Peyer's patch (tissue), 4 donors: ENCODE measurements around the gene DPCD. TPM values are rescaled to one million over a fixed set of nuclear protein-coding genes. Genes with fewer than 3 reads are reported as not detected.

ENCODE experiments used
- DNase-seq, 3 donors: peaks; one replicate each; pipeline ENCODE4 v3.0.0-alpha.2; 2017 to 2019
- H3K27ac ChIP-seq, 4 donors: fragments of 200-600 bp; sonication (generic); one replicate each; pipeline ENCODE4 v1.5.1; 2016 to 2019
- H3K27me3 ChIP-seq, 2 donors: fragments of 200-600 bp; sonication (generic); one replicate each; pipeline ENCODE4 v1.5.1; 2019
- H3K36me3 ChIP-seq, 3 donors: fragments of 200-600 bp; sonication (generic); one replicate each; pipeline ENCODE4 v1.5.1; 2016 to 2019
- H3K4me1 ChIP-seq, 4 donors: fragments of 200-600 bp; sonication (generic); one replicate each; pipeline ENCODE4 v1.5.1; 2016 to 2019
- H3K4me3 ChIP-seq, 4 donors: fragments of 200-600 bp; sonication (generic); 1 replicate in 3 of 4; 2 replicates in 1 of 4; pipeline ENCODE4 v1.5.1; 2016 to 2019; ENCODE audit warnings: mild to moderate bottlenecking in 1 of 4
- H3K9me3 ChIP-seq, 4 donors: fragments of 200-600 bp; sonication (generic); one replicate each; pipeline ENCODE4 v1.5.1; 2016 to 2019; ENCODE audit warnings: mild to moderate bottlenecking in 1 of 4
- POLR2A ChIP-seq, 2 donors: fragments of 450-650 bp; IDR thresholded peaks; one replicate each; pipeline ENCODE4 v1.5.1; 2017; ENCODE audit warnings: antibody characterized with exemption in 2 of 2, mild to moderate bottlenecking in 2 of 2, moderate library complexity in 2 of 2
- small RNA-seq, 2 donors: library from RNA; depleted of rRNA; stranded (forward); fragments of <200 nt; gene quantifications; one replicate each; pipeline ENCODE3, GENCODE V24; 2016
- total RNA-seq, 4 donors: library from RNA; depleted of rRNA; stranded (reverse); fragments of >200 nt; gene quantifications; one replicate each; pipeline ENCODE4 v1.1.0, GENCODE V29; 2016
- TF ChIP-seq, protein P1 (sequence below), 6 experiments: fragments of 450-650 bp in 4 of 6; fragments of 200-600 bp in 2 of 6; sonication (generic) in 1 of 6; IDR thresholded peaks; one replicate each; pipeline ENCODE4 v1.5.1; 2017 to 2019; ENCODE audit warnings: antibody characterized with exemption in 6 of 6, mild to moderate bottlenecking in 3 of 6, moderate library complexity in 1 of 6

DPCD gene
- total RNA-seq, 4 donors from 2014 or later, result 2.3 to 14.0 (median 8.5) TPM

DNA sequence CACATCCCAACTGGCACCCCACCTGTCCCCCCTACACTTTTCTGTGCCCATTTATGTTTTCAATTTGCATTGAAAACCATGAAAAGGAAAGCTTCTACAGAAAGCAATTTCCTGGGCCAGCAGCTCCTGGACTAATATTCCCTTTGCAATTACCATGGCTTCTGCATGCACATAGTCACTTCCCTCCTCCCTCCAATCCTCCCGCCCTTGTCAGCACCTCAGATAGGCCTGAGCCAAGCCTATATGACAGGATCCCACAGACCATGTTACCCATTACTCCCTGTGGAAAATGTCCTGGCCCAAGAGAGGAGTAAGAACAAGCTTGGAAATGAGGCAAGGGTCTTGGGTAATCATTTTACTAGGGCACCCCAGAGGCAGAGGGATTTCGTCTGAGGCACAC is 68.8 kb downstream of the DPCD start:
- H3K4me1 ChIP-seq, result no peaks in the 10 kb centered on the region
- H3K27ac ChIP-seq, result no peak overlapping the region
- no peaks in the 10 kb centered on the region for H3K9me3 ChIP-seq
- H3K27me3 ChIP-seq, result no peaks in the 10 kb centered on the region
- TF ChIP-seq, protein P1, sequence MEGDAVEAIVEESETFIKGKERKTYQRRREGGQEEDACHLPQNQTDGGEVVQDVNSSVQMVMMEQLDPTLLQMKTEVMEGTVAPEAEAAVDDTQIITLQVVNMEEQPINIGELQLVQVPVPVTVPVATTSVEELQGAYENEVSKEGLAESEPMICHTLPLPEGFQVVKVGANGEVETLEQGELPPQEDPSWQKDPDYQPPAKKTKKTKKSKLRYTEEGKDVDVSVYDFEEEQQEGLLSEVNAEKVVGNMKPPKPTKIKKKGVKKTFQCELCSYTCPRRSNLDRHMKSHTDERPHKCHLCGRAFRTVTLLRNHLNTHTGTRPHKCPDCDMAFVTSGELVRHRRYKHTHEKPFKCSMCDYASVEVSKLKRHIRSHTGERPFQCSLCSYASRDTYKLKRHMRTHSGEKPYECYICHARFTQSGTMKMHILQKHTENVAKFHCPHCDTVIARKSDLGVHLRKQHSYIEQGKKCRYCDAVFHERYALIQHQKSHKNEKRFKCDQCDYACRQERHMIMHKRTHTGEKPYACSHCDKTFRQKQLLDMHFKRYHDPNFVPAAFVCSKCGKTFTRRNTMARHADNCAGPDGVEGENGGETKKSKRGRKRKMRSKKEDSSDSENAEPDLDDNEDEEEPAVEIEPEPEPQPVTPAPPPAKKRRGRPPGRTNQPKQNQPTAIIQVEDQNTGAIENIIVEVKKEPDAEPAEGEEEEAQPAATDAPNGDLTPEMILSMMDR (IDR thresholded peaks at IDR 0.05), result no peak
- no peak for TF ChIP-seq POLR2A (IDR thresholded peaks at IDR 0.05)
- no peak overlapping the region for H3K4me3 ChIP-seq
- peaks cover 0 to 68% (median 0%) of the 10 kb centered on the region in 3 donors for H3K36me3 ChIP-seq
- no peak for DNase-seq

DNA sequence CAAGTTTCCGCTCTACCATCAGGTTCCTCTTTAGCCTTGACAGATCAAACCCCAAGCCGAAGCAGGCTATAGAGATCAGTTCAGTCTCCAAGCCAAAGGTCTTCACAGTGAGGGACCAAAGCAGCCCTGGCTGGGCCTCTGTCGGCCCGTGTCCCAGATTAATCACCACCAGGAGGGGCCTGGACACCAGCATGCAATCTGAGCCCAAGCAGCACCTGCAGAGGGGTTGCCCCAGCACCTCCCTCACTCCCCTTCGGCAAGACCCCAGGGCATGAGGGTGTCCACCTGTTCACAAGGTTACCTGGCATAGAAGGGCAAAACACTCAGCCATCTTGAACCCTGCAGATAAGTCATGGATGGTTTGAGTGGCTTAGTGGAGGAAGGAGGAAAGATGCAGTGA is 70.9 kb downstream of the DPCD start:
- no peak for TF ChIP-seq POLR2A (IDR thresholded peaks at IDR 0.05)
- TF ChIP-seq, protein P1 (IDR thresholded peaks at IDR 0.05), result no peak
- no peaks in the 10 kb centered on the region for H3K4me1 ChIP-seq
- H3K36me3 ChIP-seq, result peaks cover 0 to 76% (median 0%) of the 10 kb centered on the region in 3 donors
- no peak overlapping the region for H3K4me3 ChIP-seq
- no peaks in the 10 kb centered on the region for H3K9me3 ChIP-seq
- no peak overlapping the region for H3K27ac ChIP-seq
- H3K27me3 ChIP-seq, result no peaks in the 10 kb centered on the region
- no peak for DNase-seq

Small RNA genes lying within 50 kb of the gene (small RNA-seq; reads per million reads assigned to genes)
- gene MIR3158-1 (0 reads per million in 2 donors), gene RNU6-1165P (0 reads per million in 2 donors)

Other genes starting within 250 kb of the DPCD start
- 10 to 100 TPM; 11.9 to 19.0 (median 12.2) TPM for gene BTRC, start 234.2 kb upstream of the DPCD start, total RNA-seq
- 10 to 100 TPM; 26.1 to 55.3 (median 41.2) TPM for gene POLL, start 64 bp upstream of the DPCD start, total RNA-seq
- gene FBXW4, start 106.8 kb downstream of the DPCD start, total RNA-seq, result 100 to 1,000 TPM in 1 of 4 donors, 10 to 100 TPM in 3; 28.0 to 106 (median 58.1) TPM
- gene FGF8, start 187.8 kb downstream of the DPCD start, total RNA-seq, result not detected
- gene NPM3, start 195.1 kb downstream of the DPCD start, total RNA-seq, result 10 to 100 TPM in 2 of 4 donors, 1 to 10 TPM in 2; 7.7 to 25.6 (median 11.2) TPM
- gene OGA, start 230.1 kb downstream of the DPCD start, total RNA-seq, result 100 to 1,000 TPM; 142 to 367 (median 173) TPM